OCI-LY7 (cell line): ENCODE measurements around the gene NXPE4. TPM values are rescaled to one million over a fixed set of nuclear protein-coding genes. Genes with fewer than 3 reads are reported as not detected.

ENCODE experiments used
- BruUV-seq: library from RNA; stranded (reverse); fragments of 400-500 nt; replicated peaks from 2 replicates; lab custom pipeline; 2021; lab: Mats Ljungman, UMichigan
- CTCF ChIA-PET: fragments of 300-600 bp; sonication (Branson Sonifier 250); formaldehyde crosslinking; loops from one replicate; lab custom pipeline; 2022; ENCODE audit warnings: antibody characterized with exemption; ENCODE audit not compliant: unreplicated experiment; lab: Charles Lee
- POLR2A ChIA-PET: fragments of 300-600 bp; sonication (Branson Sonifier 250); formaldehyde crosslinking; loops from one replicate; lab custom pipeline; 2022; ENCODE audit warnings: antibody characterized with exemption; lab: Charles Lee
- DNase-seq: peaks from one replicate; pipeline ENCODE4 v3.0.0-alpha.2; 2015; ENCODE audit warnings: low spot score
- H2AFZ ChIP-seq: fragments of 200-600 bp; sonication (generic), shearing (Covaris generic); 2 replicates; pipeline ENCODE4 v1.6.1; 2014; ENCODE audit warnings: mild to moderate bottlenecking, antibody characterized with exemption, low read length, moderate library complexity
- H3K27ac ChIP-seq: fragments of 200-600 bp; sonication (generic); 2 replicates; pipeline ENCODE4 v1.5.1; 2014; ENCODE audit warnings: mixed run types, low read depth, mild to moderate bottlenecking, moderate library complexity, low read length, inconsistent platforms; ENCODE audit not compliant: poor library complexity, severe bottlenecking
- H3K36me3 ChIP-seq: fragments of 200-600 bp; sonication (generic); 2 replicates; pipeline ENCODE4 v1.6.1; 2014; ENCODE audit warnings: mild to moderate bottlenecking, antibody characterized with exemption, low read length, moderate library complexity, mixed read lengths; ENCODE audit not compliant: insufficient read depth
- H3K4me1 ChIP-seq: fragments of 200-600 bp; sonication (generic); 2 replicates; pipeline ENCODE4 v1.5.1; 2014; ENCODE audit warnings: mild to moderate bottlenecking, low read length; ENCODE audit not compliant: insufficient read depth, poor library complexity, severe bottlenecking
- H3K4me2 ChIP-seq: fragments of 200-600 bp; sonication (generic); 2 replicates; pipeline ENCODE4 v1.6.1; 2014; ENCODE audit warnings: mild to moderate bottlenecking, low read length
- H3K4me3 ChIP-seq: fragments of 200-600 bp; sonication (generic); 2 replicates; pipeline ENCODE4 v1.5.1; 2014; ENCODE audit warnings: mild to moderate bottlenecking, low read depth, low read length; ENCODE audit not compliant: poor library complexity, severe bottlenecking
- H3K79me2 ChIP-seq: fragments of 200-600 bp; sonication (generic); 2 replicates; pipeline ENCODE4 v1.6.1; 2016; ENCODE audit warnings: low read depth, mild to moderate bottlenecking, low read length, moderate library complexity, mixed read lengths; ENCODE audit not compliant: insufficient read depth
- H3K9me2 ChIP-seq: fragments of 200-600 bp; sonication (generic); 2 replicates; pipeline ENCODE4 v1.6.1; 2016; ENCODE audit warnings: mild to moderate bottlenecking, low read length, mixed read lengths; ENCODE audit not compliant: insufficient read depth
- H3K9me3 ChIP-seq: fragments of 200-600 bp; sonication (generic); 2 replicates; pipeline ENCODE4 v1.6.1; 2014; ENCODE audit warnings: mild to moderate bottlenecking, mixed run types, low read length, mixed read lengths
- H4K20me1 ChIP-seq: fragments of 200-600 bp; sonication (generic); 2 replicates; pipeline ENCODE4 v1.6.1; 2014; ENCODE audit warnings: mild to moderate bottlenecking, antibody characterized with exemption, low read length, moderate library complexity, mixed read lengths; ENCODE audit not compliant: insufficient read depth
- EZH2phosphoT487 ChIP-seq: fragments of 200-600 bp; sonication (generic); IDR thresholded peaks from 2 replicates; pipeline ENCODE4 v1.6.1; 2018; ENCODE audit warnings: low read depth, borderline replicate concordance, mild to moderate bottlenecking, mixed run types, antibody characterized with exemption, low read length, moderate library complexity, mixed read lengths
- intact Hi-C: fragments of 100-400 bp; cut with micrococcal nuclease; formaldehyde crosslinking; loops from one replicate; pipeline ENCODE4 v1.10.0; 2022; ENCODE audit not compliant: unreplicated experiment
- total RNA-seq, 2 experiments: library from RNA; depleted of rRNA in 1 of 2; stranded (reverse); fragments of >200 nt in 1 of 2; shearing (Covaris generic) in 1 of 2; gene quantifications; 2 replicates each; pipeline ENCODE4 v1.2.3, GENCODE V29; 2014 to 2022
- TF ChIP-seq, protein P1 (sequence below): fragments of 200-600 bp; sonication (generic); conservative IDR thresholded peaks from 2 replicates; pipeline ENCODE4 v1.5.1; 2014; ENCODE audit warnings: mild to moderate bottlenecking, antibody characterized with exemption, low read length, moderate library complexity, mixed read lengths

The NXPE4 gene
- total RNA-seq, 2 experiments from 2014 or later = not detected

DNA sequence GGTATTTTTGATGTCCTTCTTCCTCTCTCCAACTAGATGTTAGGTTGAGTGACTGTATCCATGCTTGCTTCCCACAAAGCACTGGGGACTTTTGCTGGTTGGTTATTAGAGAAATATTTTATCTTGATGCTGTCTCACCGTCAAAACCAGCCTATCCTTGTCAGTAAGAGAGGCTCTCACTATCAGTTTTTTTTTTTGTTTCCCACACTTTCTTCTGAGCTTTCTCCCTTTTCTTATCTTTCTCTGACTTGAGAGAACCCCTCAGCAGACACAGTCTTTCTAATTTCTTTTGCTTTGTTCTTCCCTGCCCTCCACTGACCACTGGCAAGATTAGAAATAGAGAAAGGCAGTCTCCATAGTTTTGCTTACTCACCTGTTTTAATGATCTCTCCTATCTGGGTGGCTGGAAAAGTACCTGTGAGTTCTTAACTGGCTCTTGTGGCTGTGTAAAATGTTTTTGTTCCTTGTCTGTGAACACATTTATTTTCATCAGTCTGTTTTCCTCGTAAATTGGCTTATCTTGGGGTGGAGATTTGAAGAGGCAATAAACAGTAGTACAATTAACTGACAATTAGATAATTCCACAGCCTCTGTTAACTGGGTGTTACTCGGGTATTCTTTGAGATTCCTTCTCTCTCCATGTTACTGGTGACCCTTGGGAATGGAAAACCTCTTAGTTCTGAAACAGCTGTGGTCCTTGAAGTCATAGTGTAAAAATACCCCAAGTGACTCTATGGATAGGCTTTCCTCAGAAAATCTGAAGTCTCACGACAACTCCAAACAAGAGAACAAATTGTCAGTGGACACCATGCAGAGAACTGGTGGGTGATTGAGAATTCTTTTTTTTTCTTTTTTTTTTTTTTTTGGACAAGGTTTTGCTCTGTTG lies 35.9 kb downstream of the NXPE4 start, which contains the start of gene NXPE1:
Gene NXPE1 (minus strand): TSS at position 457 of the 886 bp plus-strand sequence. CDS start 8,680 bp downstream, outside the sequence.
- Histone ChIP-seq H2AFZ (no peak within 1 kb of the TSS), H4K20me1 (no peaks in the 10 kb centered on the region; the same call in 1 of the 2 replicates), H3K4me2 (no peak within 1 kb of the TSS), H3K4me1 (no peaks in the 10 kb centered on the region), H3K9me3 (no peaks in the 10 kb centered on the region), H3K9me2 (no peaks in the 10 kb centered on the region), H3K27ac (no peak within 1 kb of the TSS), H3K36me3 (no peaks in the 10 kb centered on the region), H3K79me2 (no peaks in the 10 kb centered on the region), H3K4me3 (no peak within 1 kb of the TSS)
- intact Hi-C loops = no loop called here
- TF ChIP-seq, protein P1, sequence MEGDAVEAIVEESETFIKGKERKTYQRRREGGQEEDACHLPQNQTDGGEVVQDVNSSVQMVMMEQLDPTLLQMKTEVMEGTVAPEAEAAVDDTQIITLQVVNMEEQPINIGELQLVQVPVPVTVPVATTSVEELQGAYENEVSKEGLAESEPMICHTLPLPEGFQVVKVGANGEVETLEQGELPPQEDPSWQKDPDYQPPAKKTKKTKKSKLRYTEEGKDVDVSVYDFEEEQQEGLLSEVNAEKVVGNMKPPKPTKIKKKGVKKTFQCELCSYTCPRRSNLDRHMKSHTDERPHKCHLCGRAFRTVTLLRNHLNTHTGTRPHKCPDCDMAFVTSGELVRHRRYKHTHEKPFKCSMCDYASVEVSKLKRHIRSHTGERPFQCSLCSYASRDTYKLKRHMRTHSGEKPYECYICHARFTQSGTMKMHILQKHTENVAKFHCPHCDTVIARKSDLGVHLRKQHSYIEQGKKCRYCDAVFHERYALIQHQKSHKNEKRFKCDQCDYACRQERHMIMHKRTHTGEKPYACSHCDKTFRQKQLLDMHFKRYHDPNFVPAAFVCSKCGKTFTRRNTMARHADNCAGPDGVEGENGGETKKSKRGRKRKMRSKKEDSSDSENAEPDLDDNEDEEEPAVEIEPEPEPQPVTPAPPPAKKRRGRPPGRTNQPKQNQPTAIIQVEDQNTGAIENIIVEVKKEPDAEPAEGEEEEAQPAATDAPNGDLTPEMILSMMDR = no peak
- no peak for TF ChIP-seq EZH2phosphoT487
- BruUV-seq = no TSS peak
- ChIA-PET POLR2A (no interaction called here), CTCF (no interaction called here)
- no peak for DNase-seq

DNA sequence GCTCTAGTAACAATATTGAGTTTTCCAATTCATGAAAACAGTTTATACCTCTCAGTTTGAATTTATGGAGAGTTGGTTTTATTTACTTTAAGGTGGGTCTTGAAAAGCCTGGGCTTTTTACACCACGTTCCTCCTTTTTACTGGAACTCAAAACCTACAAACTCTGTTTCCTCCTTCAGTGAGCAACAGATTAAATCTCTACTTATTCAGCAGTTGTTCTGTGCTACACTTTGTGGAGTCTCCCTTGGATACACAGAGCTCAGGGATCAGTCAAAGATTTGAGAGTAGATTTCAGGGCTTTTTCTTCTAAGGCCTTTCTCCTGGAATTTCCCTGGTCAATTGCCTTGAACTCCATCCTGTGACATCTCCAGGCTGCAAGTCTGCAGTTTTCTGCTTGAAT lies 39.5 kb downstream of the NXPE4 start:
- Histone ChIP-seq H4K20me1 (no peaks in the 10 kb centered on the region; the same call in 1 of the 2 replicates), H3K27ac (no peak overlapping the region), H3K79me2 (no peaks in the 10 kb centered on the region), H2AFZ (no peak overlapping the region), H3K4me2 (no peak overlapping the region), H3K36me3 (no peaks in the 10 kb centered on the region), H3K9me2 (no peaks in the 10 kb centered on the region), H3K9me3 (no peaks in the 10 kb centered on the region), H3K4me1 (no peaks in the 10 kb centered on the region), H3K4me3 (no peak overlapping the region)
- no peak for DNase-seq
- no TSS peak for BruUV-seq
- TF ChIP-seq EZH2phosphoT487 = no peak
- TF ChIP-seq, protein P1 = no peak
- intact Hi-C loops = no loop called here
- CTCF ChIA-PET = interaction anchor here (0.5 kb wide), 1 partner anchor 510 kb away, joined by 5 read pairs; no protein-coding TSS in a partner anchor
- POLR2A ChIA-PET = interaction anchor here (0.7 kb wide), 1 partner anchor 1645 kb away, joined by 4 read pairs; no protein-coding TSS in a partner anchor

DNA sequence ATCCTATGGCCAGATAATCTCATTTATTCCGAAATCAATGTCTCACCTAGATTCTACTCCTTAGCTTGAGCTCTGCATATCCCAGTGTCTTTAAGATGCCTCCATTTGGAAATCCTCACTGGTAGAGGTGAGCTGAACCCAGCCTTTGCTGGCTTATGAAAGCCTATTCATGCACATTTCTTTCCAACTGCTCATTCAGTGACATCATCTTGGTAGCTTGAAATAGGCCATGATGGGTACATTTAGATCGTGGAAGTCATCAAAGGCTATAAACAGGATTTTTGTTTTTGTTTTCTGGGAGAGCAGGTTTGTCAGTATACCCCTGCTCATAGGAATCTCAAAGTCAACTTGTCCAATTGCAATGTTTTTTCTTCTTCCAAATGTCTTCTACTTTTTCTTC lies 41.9 kb downstream of the NXPE4 start:
- no peaks in the 10 kb centered on the region for H4K20me1 ChIP-seq
- H3K79me2 ChIP-seq = no peaks in the 10 kb centered on the region
- no peaks in the 10 kb centered on the region for H3K4me1 ChIP-seq
- no peak overlapping the region for H3K27ac ChIP-seq
- ChIA-PET CTCF (no interaction called here), POLR2A (no interaction called here)
- H3K9me3 ChIP-seq = no peaks in the 10 kb centered on the region
- no peaks in the 10 kb centered on the region for H3K9me2 ChIP-seq
- no peak for DNase-seq
- no peak overlapping the region for H3K4me3 ChIP-seq
- H3K36me3 ChIP-seq = no peaks in the 10 kb centered on the region
- no peak overlapping the region for H3K4me2 ChIP-seq
- TF ChIP-seq EZH2phosphoT487 = no peak
- TF ChIP-seq, protein P1 = no peak
- BruUV-seq = no TSS peak
- intact Hi-C loops = no loop called here
- no peak overlapping the region for H2AFZ ChIP-seq
